Choroid plexus epithelial cell (primary cell): Measurements from ENCODE around the gene KRT71.
"Not testable (repeated sequence)": the region's sequence is repeated elsewhere in the genome, so short reads cannot be mapped to it uniquely, and the experiment has no call there.

Experiments
- DNase-seq: peaks from one replicate; pipeline ENCODE4 v3.0.0-alpha.2; 2010; ENCODE audit warnings: low read depth
- H3K4me3 ChIP-seq: 2 replicates; pipeline ENCODE4 v1.5.1; 2011; ENCODE audit warnings: low read depth, mild to moderate bottlenecking, control low read depth, low read length, moderate library complexity
- TF ChIP-seq, protein P1 (sequence below): conservative IDR thresholded peaks from 2 replicates; pipeline ENCODE4 v1.5.1; 2011; ENCODE audit warnings: low read depth, mild to moderate bottlenecking, control low read depth, inconsistent platforms, low read length, moderate library complexity

The KRT71 gene

DNA sequence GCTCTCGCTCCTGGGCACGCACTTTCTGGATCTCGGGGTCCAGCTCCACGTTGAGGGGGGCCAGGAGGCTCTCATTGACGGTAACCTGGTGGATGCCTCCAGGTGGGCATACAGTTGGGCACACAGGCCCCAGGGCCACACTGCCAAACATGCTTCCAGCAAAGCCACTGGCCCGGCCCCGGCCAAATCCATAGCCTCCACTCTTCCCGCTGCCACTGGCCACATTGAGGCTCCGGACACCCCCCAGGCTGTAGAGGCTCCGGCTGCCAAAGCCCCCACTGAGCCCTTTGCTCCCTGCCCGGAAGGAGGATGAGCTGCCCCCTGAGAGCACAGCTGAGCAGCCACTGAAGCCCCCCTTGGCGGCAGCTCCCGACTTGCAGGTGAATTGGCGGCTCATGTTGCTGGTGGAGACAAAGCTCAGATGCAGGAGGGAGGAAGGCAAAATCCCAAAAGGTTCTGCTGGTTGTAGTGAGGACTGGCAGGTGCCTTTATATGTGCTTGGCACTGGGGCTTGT is at the start of gene KRT71:
KRT71 (minus strand) TSS at position 465 of the 515 bp plus-strand sequence; CDS start at position 397, 68 bp downstream.
- no peak within 1 kb of the TSS for H3K4me3 ChIP-seq
- DNase-seq: no peak
- TF ChIP-seq, protein P1, sequence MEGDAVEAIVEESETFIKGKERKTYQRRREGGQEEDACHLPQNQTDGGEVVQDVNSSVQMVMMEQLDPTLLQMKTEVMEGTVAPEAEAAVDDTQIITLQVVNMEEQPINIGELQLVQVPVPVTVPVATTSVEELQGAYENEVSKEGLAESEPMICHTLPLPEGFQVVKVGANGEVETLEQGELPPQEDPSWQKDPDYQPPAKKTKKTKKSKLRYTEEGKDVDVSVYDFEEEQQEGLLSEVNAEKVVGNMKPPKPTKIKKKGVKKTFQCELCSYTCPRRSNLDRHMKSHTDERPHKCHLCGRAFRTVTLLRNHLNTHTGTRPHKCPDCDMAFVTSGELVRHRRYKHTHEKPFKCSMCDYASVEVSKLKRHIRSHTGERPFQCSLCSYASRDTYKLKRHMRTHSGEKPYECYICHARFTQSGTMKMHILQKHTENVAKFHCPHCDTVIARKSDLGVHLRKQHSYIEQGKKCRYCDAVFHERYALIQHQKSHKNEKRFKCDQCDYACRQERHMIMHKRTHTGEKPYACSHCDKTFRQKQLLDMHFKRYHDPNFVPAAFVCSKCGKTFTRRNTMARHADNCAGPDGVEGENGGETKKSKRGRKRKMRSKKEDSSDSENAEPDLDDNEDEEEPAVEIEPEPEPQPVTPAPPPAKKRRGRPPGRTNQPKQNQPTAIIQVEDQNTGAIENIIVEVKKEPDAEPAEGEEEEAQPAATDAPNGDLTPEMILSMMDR: no peak

DNA sequence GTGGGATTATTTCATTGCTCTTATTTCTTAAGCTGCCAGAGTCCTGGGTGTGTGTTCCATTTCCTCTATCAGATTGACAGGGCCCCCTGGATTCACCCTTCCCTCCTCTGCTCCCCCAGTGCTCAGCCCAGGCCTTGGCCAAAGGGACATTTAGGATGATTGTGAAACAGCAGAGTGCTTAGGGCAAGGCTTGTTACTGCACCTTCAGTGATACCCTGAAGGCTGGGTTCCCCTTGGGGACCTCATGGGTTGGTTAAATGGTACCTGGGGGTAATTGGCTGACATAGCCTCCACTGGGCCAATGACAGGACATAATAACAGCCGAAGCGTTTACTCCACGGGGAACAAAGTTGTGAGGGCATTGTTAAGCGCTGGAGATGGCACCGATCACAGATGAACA is 49.6 kb upstream of the KRT71 start:
- no peak for DNase-seq
- no peak overlapping the region for H3K4me3 ChIP-seq
- TF ChIP-seq, protein P1: no peak

DNA sequence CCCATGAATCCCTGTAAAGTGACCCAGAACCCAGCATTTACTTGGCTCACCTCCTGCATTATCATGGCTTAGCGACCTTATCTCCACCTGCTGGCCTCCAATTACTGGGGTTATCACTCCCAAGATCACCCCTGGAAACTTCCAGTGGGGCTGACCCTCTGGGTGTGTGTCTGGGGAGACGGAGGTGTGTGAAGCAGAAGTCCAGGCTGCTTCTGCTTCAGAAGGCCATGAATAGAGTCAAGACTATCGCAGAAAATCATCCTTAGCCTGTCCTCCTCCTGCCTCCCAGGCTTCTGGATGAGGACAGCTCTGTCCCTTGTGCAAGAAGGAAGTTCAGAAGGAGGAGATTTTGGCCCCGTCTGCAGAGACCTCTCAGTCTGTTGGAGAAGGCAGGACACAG is 48.7 kb upstream of the KRT71 start:
- TF ChIP-seq, protein P1: no peak
- DNase-seq: no peak
- H3K4me3 ChIP-seq: no peak overlapping the region

DNA sequence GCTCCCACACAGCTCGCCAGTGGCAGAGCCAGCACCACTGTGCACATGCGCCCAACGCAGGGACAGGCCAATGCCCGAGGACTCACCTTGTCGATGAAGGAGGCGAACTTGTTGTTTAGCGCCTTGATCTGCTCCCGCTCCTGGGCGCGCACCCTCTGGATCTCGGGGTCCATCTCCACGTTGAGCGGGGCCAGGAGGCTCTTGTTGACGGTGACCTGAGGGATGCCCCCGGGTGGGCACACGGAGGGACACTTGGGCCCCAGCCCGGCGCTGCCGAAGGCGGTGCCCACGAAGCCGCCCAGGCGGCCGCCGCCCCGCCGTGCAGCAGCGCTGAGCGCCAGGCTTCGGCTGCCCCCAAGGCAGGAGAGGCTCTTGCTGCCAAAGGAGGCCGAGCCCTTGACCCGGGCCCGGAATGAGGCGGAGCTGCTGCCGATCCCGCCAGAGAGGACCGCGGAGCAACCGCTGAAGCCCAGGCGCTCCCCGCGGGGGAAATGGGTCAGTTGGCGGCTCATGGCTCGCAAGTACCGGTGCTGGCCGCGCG is 48.1 kb upstream of the KRT71 start, which contains the start of gene KRT72:
KRT72 (minus strand) TSS at position 523 of the 541 bp plus-strand sequence; CDS start at position 512, 11 bp downstream.
- TF ChIP-seq, protein P1: no peak
- no peak for DNase-seq
- H3K4me3 ChIP-seq: no peak within 1 kb of the TSS

DNA sequence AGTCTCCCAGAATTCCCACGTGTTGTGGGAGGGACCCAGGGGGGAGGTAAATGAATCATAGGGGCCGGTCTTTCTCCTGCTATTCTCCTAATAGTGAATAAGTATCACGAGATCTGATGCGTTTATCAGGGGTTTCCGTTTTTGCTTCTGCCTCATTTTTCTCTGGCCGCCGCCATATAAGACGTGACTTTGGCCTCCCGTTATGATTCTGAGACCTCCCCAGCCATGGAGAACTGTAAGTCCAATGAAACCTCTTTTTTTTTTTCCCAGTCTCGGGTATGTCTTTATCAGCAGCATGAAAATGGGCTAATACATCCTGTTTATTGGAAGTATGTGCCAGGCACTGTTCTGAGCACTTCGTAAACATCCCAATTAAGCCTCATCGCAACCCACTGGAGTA is 47.5 kb upstream of the KRT71 start:
- DNase-seq: no peak
- H3K4me3 ChIP-seq: no peak overlapping the region
- TF ChIP-seq, protein P1: no peak

DNA sequence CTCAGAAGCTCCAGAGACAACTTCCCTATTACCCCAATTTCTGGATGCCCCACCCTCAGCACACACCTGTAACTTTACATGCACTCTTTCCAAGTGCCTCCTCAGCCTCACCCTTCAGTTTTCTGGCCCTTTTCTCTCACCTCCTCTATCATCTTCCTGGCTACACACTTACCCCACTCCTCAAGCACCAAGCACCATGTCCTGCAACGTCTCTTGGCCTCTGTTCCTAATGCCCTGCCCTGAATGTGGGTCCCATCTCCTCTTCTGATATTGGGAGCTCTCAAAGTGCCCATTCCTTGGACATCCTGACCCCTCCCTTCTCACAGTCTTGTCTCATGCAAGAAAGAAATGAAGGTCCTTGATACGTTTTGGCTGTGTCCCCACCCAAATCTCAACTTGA is 47.1 kb upstream of the KRT71 start:
- TF ChIP-seq, protein P1: no peak
- DNase-seq: no peak
- H3K4me3 ChIP-seq: no peak overlapping the region

DNA sequence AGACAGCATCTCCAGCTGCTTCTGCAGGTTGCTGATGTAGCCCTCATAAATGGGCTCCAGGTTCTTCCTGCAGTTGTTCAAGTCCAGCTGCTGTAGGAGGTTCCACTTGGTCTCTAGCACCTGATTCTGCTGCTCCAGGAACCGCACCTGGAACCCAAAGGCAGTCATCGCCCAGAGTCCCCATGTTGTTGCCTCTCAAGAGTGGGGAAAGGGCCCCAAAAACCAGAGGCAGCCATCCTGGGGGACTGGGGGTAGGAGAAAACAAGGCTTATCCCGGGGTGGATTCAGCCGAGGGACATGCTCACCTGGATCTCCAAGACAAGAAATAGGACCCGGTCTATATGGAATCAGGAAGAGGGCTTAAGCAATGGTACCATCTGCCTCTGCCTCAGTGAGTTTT is 46.0 kb upstream of the KRT71 start:
- DNase-seq: no peak
- TF ChIP-seq, protein P1: no peak
- no peak overlapping the region for H3K4me3 ChIP-seq

DNA sequence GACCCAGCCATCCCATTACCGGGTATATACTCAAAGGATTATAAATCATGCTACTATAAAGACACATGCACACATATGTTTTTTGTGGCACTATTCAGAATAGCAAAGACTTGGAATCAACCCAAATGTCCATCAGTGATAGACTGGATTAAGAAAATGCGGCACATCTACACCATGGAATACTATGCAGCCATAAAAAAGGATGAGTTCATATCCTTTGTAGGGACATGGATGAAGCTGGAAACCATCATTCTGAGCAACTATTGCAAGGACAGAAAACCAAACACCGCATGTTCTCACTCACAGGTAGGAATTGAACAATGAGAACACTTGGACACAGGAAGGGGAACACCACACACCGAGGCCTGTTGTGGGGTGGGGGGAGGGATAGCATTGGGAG is 41.3 kb upstream of the KRT71 start:
- not testable (repeated sequence) for H3K4me3 ChIP-seq, DNase-seq
